Measurements from ENCODE around the gene PTP4A2.

The PTP4A2 gene

GRCh38 chr1:31861346-31861745, 76.8 kb downstream of the PTP4A2 start:
- FAIRE-seq (no peak), DNase-seq (ENCODE audit: low spot score) (no peak)

DNA sequence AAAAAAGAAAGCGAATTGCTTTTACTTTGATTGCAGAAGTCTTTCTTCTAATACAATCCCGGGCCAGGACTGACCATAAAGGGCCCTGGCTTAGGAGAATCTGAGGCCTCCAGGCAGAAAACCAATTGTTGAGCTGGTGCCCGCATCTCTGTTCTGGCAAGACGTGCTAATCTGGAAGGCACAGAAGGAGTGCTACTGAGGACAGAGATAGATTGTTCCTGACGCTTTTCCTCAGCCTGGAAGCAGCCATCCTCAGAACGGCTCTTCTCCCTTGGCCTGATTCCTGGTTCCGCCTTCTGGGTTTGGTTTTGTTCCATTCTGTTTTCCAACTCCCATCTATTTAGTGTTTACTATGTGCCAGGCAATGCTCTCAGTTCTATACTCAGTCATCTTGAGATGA, 77.6 kb downstream of the PTP4A2 start:
- no peak for FAIRE-seq
- DNase-seq (ENCODE audit: low spot score) = no peak

DNA sequence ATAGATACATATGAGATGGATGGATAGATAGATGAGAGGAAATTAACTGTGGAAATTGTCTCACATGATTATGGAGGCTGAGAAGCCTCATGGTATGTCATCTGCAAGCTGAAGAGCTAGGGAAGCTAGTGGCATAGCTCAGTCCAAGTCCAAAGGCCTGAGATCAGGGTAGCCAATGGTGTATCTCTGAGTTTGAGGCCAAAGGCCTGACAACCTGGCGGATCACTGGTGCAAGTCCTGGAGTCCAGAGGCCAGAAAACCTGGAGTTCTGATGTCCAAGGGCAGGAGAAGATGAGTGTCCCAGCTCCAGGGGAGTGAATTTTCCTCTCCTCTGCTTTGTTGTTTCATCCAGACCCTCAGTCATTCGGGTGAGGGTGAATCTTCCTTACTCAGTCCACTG, 78.4 kb downstream of the PTP4A2 start:
- DNase-seq (ENCODE audit: low spot score) (no peak), FAIRE-seq (no peak)

DNA sequence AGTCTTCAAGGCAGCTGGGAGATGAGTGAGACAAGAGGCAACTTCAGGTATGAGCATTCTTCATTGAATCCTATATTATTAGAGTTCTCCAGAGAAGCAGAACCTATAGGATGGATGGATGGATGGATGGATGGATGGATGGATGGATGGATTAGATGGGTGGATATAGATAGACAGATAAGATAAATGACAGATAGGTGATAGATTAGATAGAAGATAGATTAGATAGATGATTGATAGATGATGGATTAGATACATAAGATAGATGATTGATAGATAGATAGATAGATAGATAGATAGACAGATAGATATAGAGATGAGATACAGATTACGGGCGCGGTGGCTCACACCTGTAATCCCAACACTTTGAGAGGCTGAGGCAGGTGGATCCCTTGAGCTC, 79.1 kb downstream of the PTP4A2 start:
- FAIRE-seq = no peak

GRCh38 chr1:31857863-31858262, 80.3 kb downstream of the PTP4A2 start:
- no peak for FAIRE-seq
- no peak for DNase-seq (ENCODE audit: low spot score)

More for the DNA sequence above, 79.1 kb downstream of the PTP4A2 start:
- DNase-seq (ENCODE audit: low spot score) = no peak

Data from RCC 7860 (cell line).